NCI-H524 treated with DMSO at 0.1 percent for 48 hours (cell line): ENCODE results near the gene HIF1A.
"Not testable (repeated sequence)": the region's sequence is repeated elsewhere in the genome, so short reads cannot be mapped to it uniquely, and the experiment has no call there.

Experiments used
- DNase-seq: peaks from one replicate; lab custom pipeline; 2025; lab: John Stamatoyannopoulos, UW

HIF1A gene

DNA sequence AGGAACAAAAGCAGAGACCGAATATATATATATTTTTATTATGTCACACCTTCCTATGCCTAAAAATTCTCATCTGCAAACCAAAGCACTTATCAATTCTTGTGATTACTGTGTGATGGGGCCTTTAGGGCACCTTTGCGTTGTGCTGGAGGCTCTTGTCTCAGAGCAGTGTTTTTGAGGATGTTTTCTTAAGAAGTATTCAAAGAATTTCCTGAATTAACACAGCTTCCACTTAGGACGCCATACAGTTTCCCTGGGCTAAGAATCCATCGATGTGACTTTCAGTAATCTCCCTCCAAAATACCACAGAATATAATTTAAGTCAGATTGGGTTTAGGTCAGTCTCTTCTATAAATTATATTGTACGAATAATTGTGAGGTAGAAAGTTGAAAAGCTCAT lies 22.0 kb upstream of the HIF1A start:
- DNase-seq: no peak

DNA sequence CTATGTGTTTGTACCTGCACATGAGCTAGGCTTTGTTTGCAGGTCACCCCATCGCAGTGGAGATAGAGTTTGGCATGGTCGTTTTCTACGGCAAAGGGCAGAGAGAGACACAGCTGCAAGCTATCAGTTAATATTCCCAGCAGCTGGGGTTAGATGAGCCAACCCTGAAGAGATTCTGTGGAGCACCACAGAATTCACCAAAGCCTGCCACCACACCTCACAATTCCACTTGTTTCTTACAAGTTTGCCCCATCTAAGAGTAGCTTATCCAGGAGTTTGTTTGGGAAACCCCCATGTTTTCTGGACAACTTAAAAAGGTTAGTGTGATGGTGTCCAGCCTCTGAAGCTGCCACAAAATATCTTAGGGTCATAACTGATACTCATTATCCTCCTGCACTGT lies 20.0 kb upstream of the HIF1A start:
- DNase-seq: no peak

DNA sequence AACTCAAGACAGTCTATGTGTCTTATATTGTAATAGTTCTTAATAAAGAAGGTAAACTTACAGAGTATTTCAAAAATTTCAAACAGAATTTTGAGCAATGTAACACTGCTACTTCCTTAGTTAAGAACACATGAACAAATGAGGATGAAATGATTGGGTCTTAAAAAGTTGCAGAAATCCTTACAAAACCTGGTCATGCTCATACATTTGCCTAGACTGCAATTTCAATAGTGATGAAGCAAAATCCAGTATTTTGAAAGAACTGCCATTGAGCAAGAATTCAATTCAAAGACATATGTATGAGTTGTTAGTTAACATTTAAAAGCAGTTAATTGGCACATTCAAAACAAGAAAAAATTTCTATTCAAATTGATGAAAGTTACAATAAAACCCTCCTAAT lies 17.8 kb upstream of the HIF1A start:
- no peak for DNase-seq

DNA sequence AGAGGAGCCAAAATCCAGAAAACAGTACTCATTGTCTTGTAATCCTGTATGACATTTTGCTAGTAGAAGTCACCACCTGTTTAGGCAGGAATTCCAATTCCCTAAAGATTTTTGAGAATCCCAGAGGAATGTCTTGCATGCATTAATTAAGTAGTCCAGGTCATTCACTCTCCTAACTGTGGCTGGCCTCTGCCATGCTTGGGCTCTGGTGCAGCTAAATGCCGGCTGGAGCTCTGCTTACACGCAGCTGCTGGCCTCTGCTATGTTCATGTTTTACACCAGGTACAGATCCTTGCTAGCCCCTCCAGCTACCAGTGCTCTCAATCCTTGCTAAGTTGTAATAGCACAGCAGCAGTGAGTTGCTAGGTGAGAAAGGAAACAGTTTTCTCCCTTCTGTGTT lies 16.3 kb upstream of the HIF1A start:
- peak; percentile 56 for DNase-seq

DNA sequence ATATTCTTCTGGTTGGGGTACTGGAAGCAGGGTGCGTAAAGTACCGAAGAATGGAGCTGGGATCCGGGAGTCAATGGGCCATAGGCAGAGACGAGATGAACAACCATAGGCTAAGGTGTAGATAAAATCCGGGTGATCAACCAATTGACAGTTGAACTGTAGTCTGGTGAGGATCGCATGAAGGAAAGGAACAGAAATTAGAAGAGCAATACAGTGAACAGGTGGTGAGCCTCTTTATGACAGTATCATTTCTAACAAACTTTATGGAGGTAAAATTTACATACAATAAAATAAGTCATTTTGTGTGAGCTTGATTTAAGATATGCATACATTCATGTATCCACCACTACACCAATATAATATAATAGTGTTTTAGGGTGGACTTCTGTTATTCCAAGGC lies 13.9 kb upstream of the HIF1A start:
- no peak for DNase-seq

DNA sequence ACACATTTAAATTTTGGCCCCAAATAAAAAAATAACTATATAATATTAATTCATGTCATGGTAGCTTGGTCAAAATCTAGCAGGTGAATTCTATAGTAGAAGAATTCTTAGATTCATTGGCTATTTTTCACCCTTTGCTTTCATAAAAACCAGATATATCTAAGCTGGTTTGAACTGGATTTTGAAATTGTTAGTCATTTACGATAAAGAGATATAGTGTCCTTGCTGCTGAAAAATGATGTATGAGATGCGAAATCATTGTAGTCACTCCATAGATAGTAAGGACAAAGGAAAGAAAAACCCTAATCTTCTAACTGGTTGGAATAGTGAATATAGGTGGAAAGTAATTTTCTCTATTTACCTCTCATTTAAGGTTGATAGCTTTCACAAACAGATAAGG lies 12.2 kb upstream of the HIF1A start:
- no peak for DNase-seq

DNA sequence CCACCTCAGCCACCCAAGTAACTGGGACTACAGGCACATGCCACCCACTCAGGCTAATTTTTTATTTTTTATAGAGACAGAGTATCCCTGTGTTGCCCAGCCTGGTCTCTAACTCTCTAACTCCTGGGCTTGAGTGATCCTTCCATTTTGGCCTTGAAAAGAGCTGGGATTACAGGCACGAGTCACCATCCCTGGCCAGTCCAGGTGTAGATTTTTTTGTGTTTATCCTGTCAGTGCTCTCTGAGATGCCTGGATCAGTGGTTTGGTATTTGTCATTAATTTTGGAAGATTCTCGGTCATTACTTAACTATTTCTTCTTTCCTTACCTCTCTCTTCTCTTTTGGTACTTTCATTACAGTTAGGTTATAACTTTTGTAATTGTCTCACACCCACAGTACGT lies 5.3 kb upstream of the HIF1A start:
- DNase-seq: no peak

DNA sequence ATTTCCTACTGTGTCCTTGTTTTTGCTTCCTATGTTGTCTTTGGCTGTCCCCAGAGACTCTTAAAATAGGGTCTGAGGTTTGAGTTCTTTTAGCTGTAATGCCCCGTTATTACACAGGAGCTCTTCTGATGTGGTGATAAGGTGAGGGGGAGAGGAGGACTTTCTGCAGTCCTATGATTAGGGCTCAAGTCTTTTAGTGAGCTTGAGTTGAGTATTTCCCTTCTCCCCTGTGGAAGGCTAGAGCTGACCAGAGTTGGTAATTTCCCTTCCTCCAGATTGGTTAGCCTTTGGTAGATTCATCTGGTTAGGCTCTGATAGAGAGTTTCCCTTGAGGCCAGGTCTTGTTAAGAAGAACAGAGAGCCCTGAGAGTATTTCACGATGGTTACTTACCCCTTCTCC lies 4.3 kb upstream of the HIF1A start:
- DNase-seq: no peak

DNA sequence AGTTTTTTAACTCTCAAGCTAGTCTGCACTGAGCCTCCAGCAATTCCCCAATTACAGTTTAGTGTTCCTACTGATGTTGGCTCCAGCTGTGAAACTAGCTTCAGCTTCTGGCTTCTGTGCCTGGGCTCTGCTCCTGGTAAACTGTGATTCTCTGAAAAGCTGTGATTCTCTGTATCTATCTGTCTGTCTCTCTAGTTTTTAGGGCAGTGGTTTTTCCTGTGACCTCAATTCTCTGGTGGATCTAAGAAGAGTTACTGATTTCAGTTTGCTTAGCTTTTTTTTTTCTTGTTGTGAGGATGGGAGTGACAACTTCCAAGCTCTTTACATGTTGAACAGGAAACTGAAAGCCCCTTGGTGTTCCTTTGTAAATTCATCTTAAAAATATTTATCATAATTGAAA lies 3.8 kb upstream of the HIF1A start:
- DNase-seq: no peak

DNA sequence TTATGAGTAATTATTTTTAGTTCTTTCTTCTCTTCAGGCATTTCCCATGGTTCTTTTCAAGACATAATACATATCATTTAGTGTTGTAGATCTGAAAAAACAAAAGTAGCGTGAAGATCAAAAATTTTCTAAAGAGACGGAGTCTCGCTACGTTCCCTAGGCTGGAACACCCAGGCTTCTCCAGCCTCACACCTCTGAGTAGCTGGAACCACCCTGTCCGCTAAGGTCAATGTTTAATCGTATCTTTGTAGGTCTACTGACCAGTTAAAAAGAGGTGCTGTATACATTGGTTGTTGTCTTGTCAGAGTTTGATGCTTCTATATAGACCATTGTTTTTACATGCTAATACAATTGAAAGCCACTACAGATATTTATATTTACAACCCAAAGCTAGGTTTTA lies 1.3 kb upstream of the HIF1A start:
- no peak for DNase-seq

DNA sequence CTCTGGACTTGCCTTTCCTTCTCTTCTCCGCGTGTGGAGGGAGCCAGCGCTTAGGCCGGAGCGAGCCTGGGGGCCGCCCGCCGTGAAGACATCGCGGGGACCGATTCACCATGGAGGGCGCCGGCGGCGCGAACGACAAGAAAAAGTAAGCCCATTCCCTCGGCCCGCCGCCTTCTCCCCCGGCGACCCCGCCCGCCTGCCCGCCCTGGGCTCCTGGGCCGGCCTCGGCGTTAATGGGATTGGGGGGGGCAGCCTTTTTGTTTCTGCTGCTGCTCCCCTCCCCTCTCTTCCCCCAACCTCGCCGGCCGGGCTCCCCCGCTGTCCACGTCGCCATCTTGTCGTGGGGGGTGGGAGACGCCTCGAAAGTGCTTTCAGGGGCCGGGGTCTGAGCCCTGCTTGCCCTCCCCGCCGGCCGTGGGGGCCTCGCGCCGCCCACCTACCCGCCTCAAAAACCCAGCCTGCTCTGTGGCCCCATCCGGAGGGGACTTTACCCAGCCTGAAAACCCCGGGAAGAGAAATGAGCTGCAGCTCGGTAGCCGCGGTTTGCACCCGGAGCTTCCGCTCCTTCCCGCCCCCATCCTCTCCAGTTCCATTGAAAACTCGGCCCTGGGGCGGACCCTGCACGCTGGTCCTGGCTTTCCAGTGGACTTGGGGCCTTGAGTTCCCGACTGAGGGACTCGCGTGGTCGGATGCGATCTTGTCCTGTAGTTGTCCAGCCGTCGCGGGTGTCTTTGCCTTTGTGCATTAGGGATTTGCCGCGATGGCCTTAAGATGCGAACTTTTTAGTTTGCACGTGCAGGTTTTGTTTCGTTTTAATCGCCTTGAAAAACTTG lies 598 bp downstream of the HIF1A start:
- peak; percentile 52 for DNase-seq

DNA sequence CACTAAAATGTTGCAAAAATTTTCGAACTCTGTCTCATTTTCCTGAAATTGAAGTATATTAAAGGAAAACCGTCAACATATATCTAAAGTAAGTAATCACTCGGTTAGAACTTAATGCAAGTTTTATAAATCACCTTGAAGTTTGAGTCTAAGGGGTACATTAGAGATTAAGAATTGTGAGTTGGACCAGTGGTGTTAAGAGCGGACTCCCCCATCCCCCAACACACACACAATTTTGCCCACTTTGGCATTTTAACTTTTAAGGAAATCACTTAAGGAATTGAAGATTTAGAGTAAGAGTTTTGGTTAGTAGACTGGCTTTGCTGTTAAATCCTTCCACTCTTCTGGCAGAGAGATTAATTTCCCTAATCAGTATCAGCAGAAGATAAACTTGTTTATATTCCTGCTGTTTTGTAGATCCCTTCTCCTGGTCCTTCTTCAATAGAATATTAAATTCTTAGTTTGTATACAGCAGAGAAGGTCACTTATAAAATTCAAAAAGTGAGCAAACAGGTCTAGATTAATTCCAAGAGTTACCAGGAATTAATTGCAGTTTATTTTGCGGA lies 1.5 kb downstream of the HIF1A start:
- DNase-seq: no peak

DNA sequence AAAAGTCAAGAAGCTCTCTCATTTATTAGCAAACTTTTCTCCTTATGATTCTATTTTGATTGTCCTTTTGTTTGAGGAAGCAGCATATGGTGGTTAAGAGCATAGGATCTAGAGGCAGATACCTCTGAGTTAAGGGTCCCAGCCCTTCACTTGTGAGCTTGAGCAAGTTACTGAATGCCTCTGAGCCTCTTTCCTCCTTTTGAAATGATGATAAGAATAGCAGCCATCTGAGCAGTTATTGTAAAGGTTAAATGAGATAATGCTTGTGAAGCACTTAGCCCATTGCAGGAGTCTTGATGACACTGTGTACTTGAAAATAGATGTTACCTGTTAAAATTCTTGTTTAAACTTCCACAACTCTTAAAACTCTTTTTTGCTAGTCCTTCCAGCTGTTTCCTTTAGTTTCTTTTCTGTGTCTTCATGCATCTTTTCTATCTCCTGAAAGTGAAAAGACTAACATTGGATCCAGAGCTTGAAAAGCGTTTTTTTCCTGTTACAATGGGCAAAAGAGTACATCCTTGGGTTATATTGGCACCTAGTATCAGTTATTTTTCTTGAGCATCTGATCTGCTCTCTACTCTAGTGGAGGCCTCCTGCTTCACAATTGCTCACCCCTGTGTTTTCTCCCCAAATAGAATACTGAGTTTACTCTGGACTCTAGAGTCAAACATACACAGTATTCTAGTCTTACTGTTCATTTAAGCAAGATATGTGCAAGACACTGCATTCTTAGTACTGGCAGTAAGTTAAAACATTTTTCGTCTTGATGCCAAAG lies 3.1 kb downstream of the HIF1A start:
- peak; percentile 43 for DNase-seq

DNA sequence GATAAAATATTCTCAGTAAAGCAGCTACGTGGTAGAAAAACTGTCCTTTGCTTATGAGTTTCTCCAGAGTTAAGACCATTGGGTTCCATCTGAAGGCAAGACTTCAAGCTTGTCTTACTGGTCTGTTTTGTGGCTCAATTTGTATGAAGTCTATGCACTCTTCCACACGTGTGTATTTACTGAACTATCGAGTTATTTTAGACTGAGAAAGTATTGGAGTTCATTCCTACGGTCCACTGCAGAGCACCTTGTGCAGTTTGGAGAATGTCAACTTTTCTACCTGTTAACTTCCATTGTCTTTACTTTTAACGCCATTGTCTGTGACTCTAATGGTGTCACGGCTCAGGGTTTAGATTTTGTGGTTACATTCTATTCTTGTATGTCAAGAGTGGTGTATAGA lies 3.7 kb downstream of the HIF1A start:
- DNase-seq: no peak

DNA sequence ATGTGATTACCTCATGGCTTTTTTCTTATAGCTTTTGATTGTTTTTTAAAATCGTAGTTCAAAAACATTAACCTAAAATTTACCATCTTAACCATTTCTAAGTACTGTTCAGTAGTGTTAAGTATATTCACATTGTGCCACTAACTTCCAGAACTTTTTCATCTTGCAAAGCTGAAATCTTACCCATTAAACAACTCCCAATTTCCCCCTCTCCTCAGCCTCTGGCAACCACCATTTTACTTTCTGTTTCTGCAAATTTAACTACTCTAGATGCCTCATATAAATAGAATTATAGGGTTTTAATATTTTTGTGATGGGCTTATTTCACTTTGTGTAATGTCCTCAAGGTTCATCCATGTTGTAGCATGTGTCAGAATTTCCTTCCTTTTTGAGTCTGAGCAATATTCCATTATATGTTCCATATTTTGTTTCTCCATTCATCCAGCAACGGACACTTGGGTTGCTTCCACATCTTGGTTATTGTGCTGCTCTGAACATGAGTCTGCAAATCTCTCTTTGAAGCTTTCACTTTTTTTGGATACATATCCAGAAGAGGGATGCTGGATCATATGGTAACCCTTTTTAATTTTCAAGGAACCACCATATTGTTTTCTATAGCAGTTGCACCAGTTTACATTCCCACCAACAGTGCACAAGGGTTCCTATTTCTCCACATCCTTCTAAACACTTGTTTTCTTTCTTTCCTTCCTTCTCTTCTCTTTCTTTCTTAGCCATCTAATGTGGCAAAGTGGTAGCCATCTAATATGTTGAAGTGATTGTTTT lies 5.0 kb downstream of the HIF1A start:
- no peak for DNase-seq

DNA sequence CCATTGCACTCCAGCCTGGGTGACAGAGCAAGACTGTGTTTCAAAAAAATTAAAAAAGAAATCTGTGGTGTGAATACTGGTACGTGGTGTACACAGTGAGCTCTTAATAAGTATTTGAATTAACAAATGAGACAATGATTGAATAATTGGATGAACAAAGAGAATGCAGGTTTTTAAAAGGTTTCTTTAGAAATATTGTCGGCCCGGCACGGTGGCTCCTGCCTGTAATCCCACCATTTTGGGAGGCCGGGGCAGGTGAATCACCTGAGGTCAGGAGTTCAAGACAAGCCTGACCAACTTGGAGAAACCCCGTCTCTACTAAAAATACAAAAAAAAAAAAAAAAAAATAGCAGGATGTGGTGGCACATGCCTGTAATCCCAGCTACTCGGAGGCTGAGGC lies 6.6 kb downstream of the HIF1A start:
- no peak for DNase-seq

DNA sequence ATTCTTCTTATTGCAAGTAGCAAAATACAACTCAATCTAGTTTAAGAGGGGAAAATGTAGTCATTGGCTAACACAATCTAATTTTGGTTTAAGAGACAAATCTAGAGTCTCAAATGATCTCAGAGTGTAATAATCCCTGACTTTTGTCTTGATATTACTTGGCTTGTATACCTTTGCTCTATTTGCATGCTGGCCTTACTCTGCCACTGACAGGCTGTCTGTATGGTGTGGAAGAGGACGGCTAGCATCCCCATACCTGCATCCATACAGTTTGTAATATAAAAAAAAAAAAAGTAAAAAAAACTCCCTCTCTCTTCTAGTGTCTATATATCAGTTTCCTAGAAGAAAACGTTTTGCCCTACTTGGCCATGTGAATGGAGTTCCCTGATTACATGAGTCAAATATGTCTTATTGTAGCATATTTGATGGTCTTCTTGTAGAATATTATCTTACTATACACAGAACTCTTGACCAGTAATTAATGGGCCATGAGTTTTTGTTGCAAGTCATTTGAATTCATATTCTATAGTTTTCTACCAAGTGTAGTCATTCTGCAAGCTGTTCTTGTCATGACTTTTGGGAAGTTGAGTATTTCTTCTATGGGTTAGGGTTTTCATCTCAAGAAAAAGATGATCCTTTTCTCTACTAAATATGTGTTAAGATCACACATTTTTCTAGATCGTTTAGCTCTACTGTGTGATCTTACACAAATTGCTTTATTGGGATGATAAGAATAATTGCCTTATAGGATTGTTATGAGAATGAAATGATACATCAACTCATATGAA lies 8.2 kb downstream of the HIF1A start:
- DNase-seq: no peak

DNA sequence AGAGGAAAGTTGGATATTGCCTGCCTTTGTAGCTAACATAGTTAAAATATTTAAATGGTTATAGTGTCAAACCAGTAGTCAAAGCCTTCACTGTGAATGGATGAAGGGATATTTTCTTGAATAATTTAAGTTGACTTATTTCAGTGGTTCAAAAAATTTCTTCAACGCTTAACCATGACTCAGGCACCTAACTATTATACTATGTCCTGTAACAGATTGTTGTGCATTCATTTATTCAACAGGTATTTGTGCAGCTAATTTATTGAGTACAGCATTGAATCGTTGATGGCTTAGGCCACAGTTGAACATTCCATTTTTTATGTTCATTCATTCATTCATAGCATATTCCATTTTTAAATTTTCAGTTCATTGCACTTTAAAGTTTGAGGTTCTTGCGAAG lies 9.2 kb downstream of the HIF1A start:
- DNase-seq: no peak

DNA sequence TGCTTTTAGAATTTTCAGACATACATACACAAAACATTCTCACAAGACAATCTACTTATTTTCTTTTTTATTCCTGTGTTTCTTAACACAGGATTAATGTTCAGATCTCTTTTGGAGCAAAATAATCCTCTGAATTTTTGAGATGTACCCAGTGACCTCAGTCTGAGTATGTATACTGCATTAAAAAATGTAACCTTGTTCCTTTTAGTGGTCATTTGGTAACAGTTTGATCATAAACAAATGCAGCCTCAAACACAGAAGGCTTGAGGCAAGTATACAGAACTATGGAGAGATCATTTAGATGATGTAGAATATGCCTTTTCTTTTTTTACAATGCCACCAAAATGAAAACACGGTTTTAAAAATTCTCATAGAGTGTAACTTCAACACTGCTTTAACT lies 9.7 kb downstream of the HIF1A start:
- no peak for DNase-seq

DNA sequence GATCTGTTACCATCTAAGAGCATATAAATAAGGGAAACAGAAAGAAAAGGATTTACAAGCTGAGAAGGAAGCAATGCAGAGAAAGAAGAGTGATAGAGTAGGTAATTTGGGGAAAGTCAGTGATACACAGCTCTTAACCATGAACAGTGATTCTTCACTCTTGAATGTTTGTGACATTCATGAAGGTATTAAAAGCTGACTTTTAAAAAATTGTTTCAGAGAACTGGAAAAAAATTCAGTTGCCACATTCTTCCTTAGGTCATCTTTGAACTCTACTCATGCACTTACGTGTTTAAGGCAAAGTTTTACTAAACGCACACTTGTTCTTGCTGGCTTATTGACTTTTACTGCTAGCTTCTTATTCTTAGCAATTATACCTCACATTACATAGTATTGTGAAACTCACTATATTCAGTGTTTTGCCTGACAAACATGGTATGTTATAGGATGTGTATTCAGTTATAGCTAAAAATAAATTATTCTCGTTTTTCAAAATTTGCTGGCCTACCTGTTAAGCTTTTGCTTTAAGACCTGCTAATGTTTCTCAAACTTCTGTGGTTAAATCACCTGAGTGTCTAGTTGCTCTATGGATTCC lies 10.9 kb downstream of the HIF1A start:
- DNase-seq: no peak

DNA sequence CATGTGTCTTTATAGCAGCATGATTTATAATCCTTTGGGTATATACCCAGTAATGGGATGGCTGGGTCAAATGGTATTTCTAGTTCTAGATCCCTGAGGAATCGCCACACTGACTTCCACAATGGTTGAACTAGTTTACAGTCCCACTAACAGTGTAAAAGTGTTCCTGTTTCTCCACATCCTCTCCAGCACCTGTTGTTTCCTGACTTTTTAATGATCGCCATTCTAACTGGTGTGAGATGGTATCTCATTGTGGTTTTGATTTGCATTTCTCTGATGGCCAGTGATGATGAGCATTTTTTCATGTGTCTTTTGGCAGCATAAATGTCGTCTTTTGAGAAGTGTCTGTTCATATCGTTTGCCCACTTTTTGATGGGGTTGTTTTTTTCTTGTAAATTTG lies 12.5 kb downstream of the HIF1A start:
- not testable (repeated sequence) for DNase-seq
